AG10803 (cell line): ENCODE measurements around the gene OSR1.

Experiments used
- DNase-seq: peaks from one replicate; pipeline ENCODE4 v3.0.0; 2010; ENCODE audit warnings: low read depth
- H3K4me3 ChIP-seq: 2 replicates; pipeline ENCODE4 v1.5.1; 2011; ENCODE audit warnings: mild to moderate bottlenecking, low read length, control low read depth
- CTCF ChIP-seq: conservative IDR thresholded peaks from 2 replicates; pipeline ENCODE4 v1.5.1; 2011; ENCODE audit warnings: mild to moderate bottlenecking, low read length, control low read depth, inconsistent platforms

The OSR1 gene

GRCh38 chr2:19336781-19337180, 21.6 kb downstream of the OSR1 start:
- no peak for TF ChIP-seq CTCF
- no peak for DNase-seq
- H3K4me3 ChIP-seq, result no peak overlapping the region

GRCh38 chr2:19332503-19332902, 25.9 kb downstream of the OSR1 start:
- no peak for TF ChIP-seq CTCF

GRCh38 chr2:19331450-19331849, 27.0 kb downstream of the OSR1 start:
- no peak for DNase-seq
- TF ChIP-seq CTCF, result no peak
- H3K4me3 ChIP-seq, result no peak overlapping the region

More at GRCh38 chr2:19332503-19332902, 25.9 kb downstream of the OSR1 start:
- no peak for DNase-seq
- no peak overlapping the region for H3K4me3 ChIP-seq

GRCh38 chr2:19330436-19330835, 28.0 kb downstream of the OSR1 start:
- DNase-seq, result no peak
- no peak overlapping the region for H3K4me3 ChIP-seq
- TF ChIP-seq CTCF, result no peak

GRCh38 chr2:19329445-19329844, 29.0 kb downstream of the OSR1 start:
- no peak overlapping the region for H3K4me3 ChIP-seq
- no peak for TF ChIP-seq CTCF
- DNase-seq, result no peak

GRCh38 chr2:19327496-19327895, 30.9 kb downstream of the OSR1 start:
- no peak overlapping the region for H3K4me3 ChIP-seq
- no peak for TF ChIP-seq CTCF

GRCh38 chr2:19321946-19322345, 36.5 kb downstream of the OSR1 start:
- DNase-seq, result peak; percentile 9
- no peak for TF ChIP-seq CTCF

More at GRCh38 chr2:19327496-19327895, 30.9 kb downstream of the OSR1 start:
- no peak for DNase-seq

More at GRCh38 chr2:19321946-19322345, 36.5 kb downstream of the OSR1 start:
- H3K4me3 ChIP-seq, result no peak overlapping the region
